Measurements from ENCODE around the gene PRSS3.
"Not testable (repeated sequence)": the region's sequence is repeated elsewhere in the genome, so short reads cannot be mapped to it uniquely, and the experiment has no call there.

Gene PRSS3

GRCh38 chr9:33786681-33787080, 8.7 kb upstream of the PRSS3 start:
- no peak for FAIRE-seq
- no peak for DNase-seq (ENCODE audit: insufficient read length, low spot score)
- TF ChIP-seq POLR2AphosphoS5 (IDR thresholded peaks at IDR 0.05; ENCODE audit: low read depth, low read length) (no peak), TAF1 (IDR thresholded peaks at IDR 0.05; ENCODE audit: low read depth, low read length) (no peak), POLR2A (IDR thresholded peaks at IDR 0.05; ENCODE audit: low read depth, low read length) (no peak), PAX5 (IDR thresholded peaks at IDR 0.05; ENCODE audit: insufficient read depth, low read length, severe bottlenecking) (no peak), POU2F2 (IDR thresholded peaks at IDR 0.05; ENCODE audit: low read depth, low read length) (no peak), SPI1 (IDR thresholded peaks at IDR 0.05; ENCODE audit: low read depth, low read length) (no peak)

GRCh38 chr9:33787839-33788238, 7.5 kb upstream of the PRSS3 start:
- FAIRE-seq, result no peak
- no peak for DNase-seq (ENCODE audit: insufficient read length, low spot score)
- no peak for TF ChIP-seq SPI1 (IDR thresholded peaks at IDR 0.05; ENCODE audit: low read depth, low read length)
- TF ChIP-seq POLR2AphosphoS5 (IDR thresholded peaks at IDR 0.05; ENCODE audit: low read depth, low read length), result no peak
- no peak for TF ChIP-seq POU2F2 (IDR thresholded peaks at IDR 0.05; ENCODE audit: low read depth, low read length)
- no peak for TF ChIP-seq PAX5 (IDR thresholded peaks at IDR 0.05; ENCODE audit: insufficient read depth, low read length, severe bottlenecking)
- TF ChIP-seq TAF1 (IDR thresholded peaks at IDR 0.05; ENCODE audit: low read depth, low read length), result no peak
- TF ChIP-seq POLR2A (IDR thresholded peaks at IDR 0.05; ENCODE audit: low read depth, low read length), result no peak

GRCh38 chr9:33789429-33789828, 5.9 kb upstream of the PRSS3 start:
- not testable (repeated sequence) for DNase-seq (ENCODE audit: insufficient read length, low spot score); FAIRE-seq

GRCh38 chr9:33791117-33791516, 4.2 kb upstream of the PRSS3 start:
- no peak for FAIRE-seq

GRCh38 chr9:33793496-33793895, 1.9 kb upstream of the PRSS3 start:
- FAIRE-seq; DNase-seq (ENCODE audit: insufficient read length, low spot score): not testable (repeated sequence)

More at GRCh38 chr9:33791117-33791516, 4.2 kb upstream of the PRSS3 start:
- TF ChIP-seq POU2F2 (IDR thresholded peaks at IDR 0.05; ENCODE audit: low read depth, low read length) (no peak), POLR2A (IDR thresholded peaks at IDR 0.05; ENCODE audit: low read depth, low read length) (no peak), SPI1 (IDR thresholded peaks at IDR 0.05; ENCODE audit: low read depth, low read length) (no peak), PAX5 (IDR thresholded peaks at IDR 0.05; ENCODE audit: insufficient read depth, low read length, severe bottlenecking) (no peak), POLR2AphosphoS5 (IDR thresholded peaks at IDR 0.05; ENCODE audit: low read depth, low read length) (no peak), TAF1 (IDR thresholded peaks at IDR 0.05; ENCODE audit: low read depth, low read length) (no peak)
- DNase-seq (ENCODE audit: insufficient read length, low spot score), result no peak

DNA sequence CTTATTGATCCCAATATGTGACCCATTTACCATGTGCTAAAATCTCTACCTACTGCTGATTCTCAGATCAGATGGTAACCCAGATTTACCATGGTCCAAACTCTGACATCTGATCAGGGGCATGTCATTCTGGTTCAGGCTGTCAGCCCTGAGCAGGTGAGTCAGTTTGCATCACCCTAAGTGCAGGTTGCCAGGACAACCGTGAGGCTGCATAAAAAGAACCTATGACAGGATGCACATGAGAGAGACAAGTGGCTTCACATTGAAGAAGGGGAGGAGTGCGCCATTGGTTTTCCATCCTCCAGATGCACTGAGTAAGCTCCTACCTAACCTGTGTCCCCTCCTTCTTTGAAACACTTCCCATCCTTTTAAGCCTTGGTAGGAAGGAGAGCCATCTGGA, 801 bp upstream of the PRSS3 start:
- DNase-seq (ENCODE audit: insufficient read length, low spot score) (no peak), FAIRE-seq (no peak)

GRCh38 chr9:33795819-33796218, 458 bp downstream of the PRSS3 start:
- DNase-seq (ENCODE audit: insufficient read length, low spot score) (no peak), FAIRE-seq (no peak)
- TF ChIP-seq POU2F2 (IDR thresholded peaks at IDR 0.05; ENCODE audit: low read depth, low read length) (no peak), PAX5 (IDR thresholded peaks at IDR 0.05; ENCODE audit: insufficient read depth, low read length, severe bottlenecking) (no peak), POLR2A (IDR thresholded peaks at IDR 0.05; ENCODE audit: low read depth, low read length) (no peak), SPI1 (IDR thresholded peaks at IDR 0.05; ENCODE audit: low read depth, low read length) (no peak), TAF1 (IDR thresholded peaks at IDR 0.05; ENCODE audit: low read depth, low read length) (no peak), POLR2AphosphoS5 (IDR thresholded peaks at IDR 0.05; ENCODE audit: low read depth, low read length) (no peak)

More for the DNA sequence above, 801 bp upstream of the PRSS3 start:
- no peak for TF ChIP-seq SPI1 (IDR thresholded peaks at IDR 0.05; ENCODE audit: low read depth, low read length)
- TF ChIP-seq POLR2AphosphoS5 (IDR thresholded peaks at IDR 0.05; ENCODE audit: low read depth, low read length), result no peak
- TF ChIP-seq POLR2A (IDR thresholded peaks at IDR 0.05; ENCODE audit: low read depth, low read length), result no peak
- no peak for TF ChIP-seq POU2F2 (IDR thresholded peaks at IDR 0.05; ENCODE audit: low read depth, low read length)
- TF ChIP-seq TAF1 (IDR thresholded peaks at IDR 0.05; ENCODE audit: low read depth, low read length), result no peak

DNA sequence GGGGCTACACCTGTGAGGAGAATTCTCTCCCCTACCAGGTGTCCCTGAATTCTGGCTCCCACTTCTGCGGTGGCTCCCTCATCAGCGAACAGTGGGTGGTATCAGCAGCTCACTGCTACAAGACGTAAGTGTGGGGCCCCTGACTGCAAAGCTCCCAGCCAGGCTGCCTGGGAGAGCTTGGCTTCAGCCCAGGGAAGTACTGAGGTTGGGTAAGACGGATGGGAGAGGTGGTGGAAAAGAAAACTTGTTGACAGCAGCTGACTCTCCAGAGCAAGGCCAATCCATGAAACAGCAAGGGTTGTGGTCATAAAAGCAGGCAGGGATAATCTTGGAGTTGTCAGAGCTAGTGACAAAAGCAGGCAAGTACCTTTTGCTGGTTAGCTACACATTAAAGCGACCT, 1.3 kb downstream of the PRSS3 start:
- not testable (repeated sequence) for DNase-seq (ENCODE audit: insufficient read length, low spot score); FAIRE-seq

DNA sequence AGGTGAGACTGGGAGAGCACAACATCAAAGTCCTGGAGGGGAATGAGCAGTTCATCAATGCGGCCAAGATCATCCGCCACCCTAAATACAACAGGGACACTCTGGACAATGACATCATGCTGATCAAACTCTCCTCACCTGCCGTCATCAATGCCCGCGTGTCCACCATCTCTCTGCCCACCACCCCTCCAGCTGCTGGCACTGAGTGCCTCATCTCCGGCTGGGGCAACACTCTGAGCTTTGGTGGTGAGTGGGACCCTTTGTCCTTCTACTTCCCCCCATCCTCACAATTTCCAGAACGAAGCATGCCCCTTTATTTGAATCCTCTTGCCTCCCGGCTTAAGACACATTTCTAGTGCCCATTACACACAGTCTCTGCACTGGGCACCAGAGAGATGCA, 2.5 kb downstream of the PRSS3 start:
- DNase-seq (ENCODE audit: insufficient read length, low spot score) (no peak), FAIRE-seq (no peak)
- no peak for TF ChIP-seq POLR2A (IDR thresholded peaks at IDR 0.05; ENCODE audit: low read depth, low read length)

DNA sequence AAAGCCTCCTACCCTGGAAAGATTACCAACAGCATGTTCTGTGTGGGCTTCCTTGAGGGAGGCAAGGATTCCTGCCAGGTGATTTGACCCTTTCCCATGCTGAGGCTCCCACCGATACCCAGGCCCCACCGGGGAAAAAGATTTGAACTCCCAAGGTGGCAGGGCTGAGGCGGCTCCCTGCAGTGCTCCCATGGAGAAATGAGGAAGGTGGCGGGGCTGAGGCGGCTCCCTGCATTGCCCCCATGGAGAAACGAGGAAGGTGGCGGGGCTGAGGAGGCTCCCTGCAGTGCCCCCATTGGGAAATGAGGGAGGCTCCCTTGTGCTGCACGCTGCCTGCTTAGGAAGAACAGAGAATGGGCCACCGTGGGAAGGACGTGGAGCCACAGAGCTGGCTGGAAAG, 3.2 kb downstream of the PRSS3 start:
- no peak for DNase-seq (ENCODE audit: insufficient read length, low spot score)
- no peak for FAIRE-seq

GRCh38 chr9:33799928-33800704, 4.8 kb downstream of the PRSS3 start:
- no peak for FAIRE-seq
- DNase-seq (ENCODE audit: insufficient read length, low spot score), result no peak
- TF ChIP-seq PAX5 (IDR thresholded peaks at IDR 0.05; ENCODE audit: insufficient read depth, low read length, severe bottlenecking) (no peak), POLR2A (IDR thresholded peaks at IDR 0.05; ENCODE audit: low read depth, low read length) (no peak), SPI1 (IDR thresholded peaks at IDR 0.05; ENCODE audit: low read depth, low read length) (no peak), POU2F2 (IDR thresholded peaks at IDR 0.05; ENCODE audit: low read depth, low read length) (no peak), TAF1 (IDR thresholded peaks at IDR 0.05; ENCODE audit: low read depth, low read length) (no peak), POLR2AphosphoS5 (IDR thresholded peaks at IDR 0.05; ENCODE audit: low read depth, low read length) (no peak)

More for the DNA sequence above, 3.2 kb downstream of the PRSS3 start:
- no peak for TF ChIP-seq SPI1 (IDR thresholded peaks at IDR 0.05; ENCODE audit: low read depth, low read length)
- no peak for TF ChIP-seq PAX5 (IDR thresholded peaks at IDR 0.05; ENCODE audit: insufficient read depth, low read length, severe bottlenecking)
- TF ChIP-seq POLR2A (IDR thresholded peaks at IDR 0.05; ENCODE audit: low read depth, low read length), result no peak
- no peak for TF ChIP-seq POU2F2 (IDR thresholded peaks at IDR 0.05; ENCODE audit: low read depth, low read length)
- no peak for TF ChIP-seq TAF1 (IDR thresholded peaks at IDR 0.05; ENCODE audit: low read depth, low read length)
- no peak for TF ChIP-seq POLR2AphosphoS5 (IDR thresholded peaks at IDR 0.05; ENCODE audit: low read depth, low read length)

All from GM12891 (cell line).